ENCODE data around the gene MRPL18.
"Not testable (repeated sequence)": the region's sequence is repeated elsewhere in the genome, so short reads cannot be mapped to it uniquely, and the experiment has no call there.

Gene MRPL18

DNA sequence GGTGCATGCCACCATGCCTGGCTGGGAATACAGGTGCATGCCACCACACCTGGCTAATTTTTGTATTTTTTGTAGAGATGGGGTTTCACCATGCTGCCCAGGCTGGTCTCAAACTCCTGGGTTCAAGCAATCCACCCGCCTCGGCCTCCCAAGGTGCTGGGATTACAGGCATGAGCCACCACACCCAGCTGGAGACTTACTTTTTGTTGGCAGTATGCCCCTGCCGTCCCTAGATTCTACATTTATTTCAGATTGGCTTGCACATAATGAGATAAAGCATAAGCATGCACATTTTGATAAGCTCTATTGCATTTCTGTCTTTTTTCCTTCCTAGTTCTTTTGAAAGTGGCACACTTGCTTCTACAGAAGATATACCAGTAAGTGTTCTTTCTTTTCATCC lies 26.5 kb downstream of the MRPL18 start:
- DNase-seq (ENCODE audit: low read depth, low spot score) = not testable (repeated sequence)

DNA sequence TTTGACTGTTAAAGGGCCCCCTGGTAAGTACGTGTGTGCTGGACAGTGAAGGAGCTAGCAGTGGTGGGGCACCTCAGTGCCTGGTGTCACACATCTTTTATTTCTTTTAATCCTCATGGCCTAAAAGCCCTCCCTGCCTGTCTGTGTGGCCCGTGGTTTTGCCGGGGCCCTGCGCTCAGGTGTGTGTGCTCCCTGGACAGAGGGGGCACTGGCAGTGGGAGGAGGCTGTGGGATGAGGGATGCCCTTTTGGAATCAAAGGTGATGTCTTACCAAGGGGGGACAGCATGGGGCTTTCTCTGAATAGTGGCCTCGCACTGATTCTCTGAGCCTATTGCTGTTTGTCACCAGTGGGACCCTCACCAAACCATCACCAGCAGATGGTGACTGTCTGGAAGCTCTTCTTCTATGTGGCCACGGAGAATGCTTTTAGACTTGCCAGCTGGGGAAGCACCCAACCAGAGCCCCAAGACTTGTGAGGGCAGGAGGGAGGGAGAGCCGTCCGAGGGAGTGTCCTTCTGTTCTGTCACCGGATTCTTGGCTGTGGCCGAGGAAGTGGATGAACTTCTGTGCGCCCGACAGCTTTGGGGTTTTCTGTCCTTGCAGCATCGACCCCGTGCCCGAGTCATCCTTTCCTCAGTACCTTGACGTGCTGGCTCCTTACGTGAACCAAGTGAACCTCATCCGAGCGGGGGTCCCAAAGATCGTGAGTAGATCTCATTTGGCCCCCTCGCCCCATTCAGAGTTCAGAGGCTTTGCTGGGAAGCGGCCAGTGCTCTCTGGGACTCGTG lies 27.9 kb downstream of the MRPL18 start:
- DNase-seq (ENCODE audit: low read depth, low spot score) = no peak

GRCh38 chr6:159819098-159819497 lies 28.8 kb downstream of the MRPL18 start:
- no peak for DNase-seq (ENCODE audit: low read depth, low spot score)

DNA sequence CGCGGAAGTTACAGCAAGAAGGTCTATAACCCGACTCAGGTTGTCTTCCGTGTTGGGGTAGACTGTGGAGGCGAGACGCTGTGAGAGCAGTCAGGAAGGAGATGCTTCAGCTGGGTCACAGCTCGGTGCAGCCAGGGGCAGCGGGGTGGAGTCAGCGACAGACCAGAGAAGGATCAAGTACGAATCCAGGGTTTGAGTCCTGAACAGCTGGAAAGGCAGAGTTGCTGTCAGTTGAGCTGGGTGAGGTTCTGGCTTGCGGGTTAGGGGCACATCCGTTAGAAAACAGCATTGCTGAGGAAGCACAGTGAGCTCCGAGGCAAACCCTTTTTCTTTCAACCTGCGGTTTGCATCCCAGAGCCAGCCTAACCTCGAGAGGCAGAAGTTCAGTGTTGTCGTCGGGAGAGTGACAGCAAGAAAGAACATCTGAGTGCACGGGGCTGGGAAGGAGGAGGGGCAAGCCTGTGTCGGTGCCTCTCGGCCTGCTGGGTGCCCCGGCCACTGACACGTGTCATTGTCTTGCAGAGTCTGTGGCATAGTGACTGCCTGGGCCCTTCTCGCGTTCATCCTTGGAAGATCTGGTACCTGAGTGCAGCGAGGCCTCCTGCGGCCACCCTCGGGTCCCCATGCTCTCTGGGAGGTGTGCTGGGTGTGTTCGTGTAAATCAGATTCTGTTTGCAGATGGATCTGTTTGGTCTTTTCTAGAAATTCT lies 29.8 kb downstream of the MRPL18 start:
- DNase-seq (ENCODE audit: low read depth, low spot score) = no peak

DNA sequence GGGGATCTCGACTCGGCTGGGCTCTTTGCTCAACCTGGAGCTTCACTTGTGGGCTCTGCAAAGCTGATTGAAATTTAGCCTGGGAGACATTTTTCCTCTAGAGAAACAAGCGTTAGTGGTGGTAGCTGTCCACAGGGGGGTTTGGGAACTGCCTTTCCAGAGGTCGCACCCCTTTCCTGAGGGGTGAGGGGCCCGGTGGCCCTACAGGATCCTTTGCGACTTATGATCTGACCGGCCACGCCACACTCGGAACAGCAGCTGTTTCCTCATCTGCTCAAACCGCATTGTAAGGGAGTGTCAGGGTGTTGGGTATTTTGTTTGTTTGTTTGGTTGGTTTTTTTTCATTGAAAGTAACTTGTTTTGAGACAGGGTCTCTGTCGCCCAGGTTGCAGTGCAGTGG lies 30.9 kb downstream of the MRPL18 start:
- DNase-seq (ENCODE audit: low read depth, low spot score) = no peak

DNA sequence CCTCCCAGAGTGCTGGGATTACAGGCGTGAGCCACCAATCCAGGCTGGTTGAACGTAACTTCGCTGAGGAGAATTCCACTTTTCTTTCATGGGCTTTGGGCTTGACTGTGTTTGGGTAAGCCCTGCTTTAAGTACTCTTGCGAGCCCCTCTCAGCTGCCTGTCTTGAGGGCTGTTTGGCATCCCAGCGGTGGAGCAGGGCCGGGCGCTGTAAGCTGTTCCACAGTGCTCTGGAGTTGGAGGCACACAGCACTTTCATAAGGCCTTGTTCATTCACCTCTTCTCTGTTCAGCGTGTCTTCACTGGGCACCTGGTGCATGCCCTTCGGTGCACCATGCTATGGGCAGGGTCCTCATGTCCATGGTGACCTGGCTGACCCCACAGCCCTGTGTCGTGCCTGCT lies 31.5 kb downstream of the MRPL18 start:
- no peak for DNase-seq (ENCODE audit: low read depth, low spot score)

DNA sequence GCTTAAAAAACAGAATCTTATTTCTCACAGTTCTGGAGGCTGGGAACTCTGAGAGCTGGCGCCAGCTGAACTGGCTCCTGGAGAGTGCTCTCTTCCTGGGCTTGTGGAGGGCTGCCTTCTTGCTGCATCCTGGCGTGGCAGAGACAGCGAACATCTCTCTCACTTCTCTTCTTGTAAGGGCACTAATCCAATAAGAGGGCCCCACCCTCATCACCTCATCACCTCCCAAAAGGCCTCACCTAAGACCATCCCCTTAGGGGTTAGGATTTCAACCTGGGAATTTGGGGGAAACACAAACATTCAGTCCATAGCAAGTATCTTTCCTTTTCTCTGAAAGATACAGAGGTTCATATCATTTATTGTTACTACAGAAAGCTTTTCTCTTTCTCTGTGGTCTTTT lies 33.7 kb downstream of the MRPL18 start:
- no peak for DNase-seq (ENCODE audit: low read depth, low spot score)

DNA sequence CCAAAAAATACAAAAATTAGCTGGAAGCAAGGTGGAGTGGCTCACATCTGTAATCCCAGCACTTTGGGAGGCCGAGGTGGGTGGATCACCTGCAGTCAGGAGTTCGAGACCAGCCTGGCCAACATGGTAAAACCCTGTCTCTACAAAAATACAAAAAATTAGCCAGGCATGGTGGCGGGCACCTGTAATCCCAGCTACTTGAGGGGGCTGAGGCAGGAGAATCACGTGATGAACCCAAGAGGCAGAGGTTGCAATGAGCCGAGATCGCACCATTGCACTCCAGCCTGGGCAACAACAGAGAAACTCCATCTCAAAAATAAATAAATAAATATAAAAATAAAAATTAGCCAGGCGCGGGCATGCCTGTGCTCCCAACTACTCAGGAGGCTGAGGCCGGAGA lies 34.4 kb downstream of the MRPL18 start:
- DNase-seq (ENCODE audit: low read depth, low spot score) = not testable (repeated sequence)

DNA sequence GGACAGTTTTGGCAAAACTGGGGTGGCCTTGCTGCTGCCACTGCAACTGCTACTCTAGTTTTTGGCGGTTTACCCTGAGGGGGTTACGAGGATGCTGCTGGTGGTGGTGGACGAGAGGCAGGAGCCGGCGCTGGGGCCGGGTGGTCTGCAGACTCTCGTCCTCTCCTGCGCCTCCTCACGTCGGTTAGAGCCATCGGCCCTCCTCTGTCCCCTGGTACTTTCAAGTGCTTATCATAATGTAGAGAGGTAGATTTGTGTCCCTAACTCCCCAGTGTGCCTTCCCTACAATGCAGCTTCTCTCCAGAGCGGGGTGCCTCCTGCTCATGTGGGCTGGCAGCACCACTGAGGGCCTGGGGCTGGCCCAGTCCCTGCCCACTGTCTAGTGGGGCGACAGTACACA lies 35.7 kb downstream of the MRPL18 start:
- no peak for DNase-seq (ENCODE audit: low read depth, low spot score)

GRCh38 chr6:159826968-159827647 lies 36.8 kb downstream of the MRPL18 start:
- DNase-seq (ENCODE audit: low read depth, low spot score) = no peak

GRCh38 chr6:159828074-159828473 lies 37.8 kb downstream of the MRPL18 start:
- no peak for DNase-seq (ENCODE audit: low read depth, low spot score)

DNA sequence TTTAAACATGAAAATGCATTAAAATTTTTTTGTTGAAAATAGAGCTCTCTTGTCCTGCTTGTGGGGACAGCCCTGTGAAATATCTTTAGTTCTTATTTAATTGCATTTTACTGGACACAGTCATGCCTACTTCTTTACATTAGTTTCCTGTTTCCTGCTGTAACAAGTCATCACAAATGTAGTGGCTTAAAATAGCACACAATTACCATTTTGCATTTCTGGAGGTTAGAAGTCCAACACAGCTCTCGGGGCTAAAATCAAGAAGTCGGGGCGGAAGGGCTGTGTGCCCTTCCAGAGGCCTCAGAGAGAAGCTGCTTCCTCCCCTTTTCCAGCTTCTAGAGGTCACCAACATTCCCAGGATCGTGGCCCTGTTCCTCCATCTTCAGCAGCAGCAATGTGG lies 39.3 kb downstream of the MRPL18 start:
- DNase-seq (ENCODE audit: low read depth, low spot score) = no peak

- DNase-seq (ENCODE audit: low read depth, low spot score) = no peak
Observed at GRCh38 chr6:159830501-159831372, 40.5 kb downstream of the MRPL18 start.

DNA sequence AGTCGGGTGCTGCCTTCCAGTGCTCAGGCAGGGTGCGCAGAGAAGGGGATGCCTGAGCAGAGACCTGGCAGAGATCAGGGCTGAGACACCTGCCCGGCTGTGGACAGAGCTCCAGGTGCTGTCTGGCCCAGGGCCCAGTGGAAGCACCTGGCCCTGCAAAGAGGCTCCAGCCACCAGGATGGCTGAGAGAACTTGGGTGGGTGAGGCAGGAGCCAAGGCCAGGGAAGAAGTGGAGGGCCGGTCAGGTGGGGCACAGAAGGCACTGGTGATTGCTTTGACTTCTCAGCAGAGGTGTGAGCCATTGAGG lies 41.1 kb downstream of the MRPL18 start:
- no peak for DNase-seq (ENCODE audit: low read depth, low spot score)

DNA sequence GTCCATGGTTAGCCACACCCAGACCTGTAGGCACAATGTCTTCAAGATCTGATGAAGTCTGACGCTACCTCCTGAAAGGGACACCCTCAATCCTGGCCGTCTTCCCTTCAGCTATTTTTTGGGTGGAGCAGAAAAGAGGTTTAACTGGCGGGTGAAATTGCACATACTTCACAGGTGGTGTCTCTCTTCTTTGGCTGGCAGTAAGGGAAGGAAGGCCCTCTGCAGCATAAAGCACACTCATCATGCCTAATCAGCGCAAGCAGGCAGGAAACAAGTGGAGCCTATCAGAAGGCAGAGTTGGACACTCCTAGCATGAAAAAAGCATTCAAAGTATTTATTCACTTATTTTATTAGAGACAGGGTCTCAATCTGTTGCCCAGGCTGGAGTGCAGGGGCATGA lies 42.7 kb downstream of the MRPL18 start:
- no peak for DNase-seq (ENCODE audit: low read depth, low spot score)

GRCh38 chr6:159833556-159833955 lies 43.3 kb downstream of the MRPL18 start:
- no peak for DNase-seq (ENCODE audit: low read depth, low spot score)

GRCh38 chr6:159833997-159834603 lies 43.8 kb downstream of the MRPL18 start:
- DNase-seq (ENCODE audit: low read depth, low spot score) = no peak

- no peak for DNase-seq (ENCODE audit: low read depth, low spot score)
Observed at GRCh38 chr6:159836718-159837490, 46.6 kb downstream of the MRPL18 start.

GRCh38 chr6:159837511-159837910 lies 47.2 kb downstream of the MRPL18 start:
- no peak for DNase-seq (ENCODE audit: low read depth, low spot score)

DNA sequence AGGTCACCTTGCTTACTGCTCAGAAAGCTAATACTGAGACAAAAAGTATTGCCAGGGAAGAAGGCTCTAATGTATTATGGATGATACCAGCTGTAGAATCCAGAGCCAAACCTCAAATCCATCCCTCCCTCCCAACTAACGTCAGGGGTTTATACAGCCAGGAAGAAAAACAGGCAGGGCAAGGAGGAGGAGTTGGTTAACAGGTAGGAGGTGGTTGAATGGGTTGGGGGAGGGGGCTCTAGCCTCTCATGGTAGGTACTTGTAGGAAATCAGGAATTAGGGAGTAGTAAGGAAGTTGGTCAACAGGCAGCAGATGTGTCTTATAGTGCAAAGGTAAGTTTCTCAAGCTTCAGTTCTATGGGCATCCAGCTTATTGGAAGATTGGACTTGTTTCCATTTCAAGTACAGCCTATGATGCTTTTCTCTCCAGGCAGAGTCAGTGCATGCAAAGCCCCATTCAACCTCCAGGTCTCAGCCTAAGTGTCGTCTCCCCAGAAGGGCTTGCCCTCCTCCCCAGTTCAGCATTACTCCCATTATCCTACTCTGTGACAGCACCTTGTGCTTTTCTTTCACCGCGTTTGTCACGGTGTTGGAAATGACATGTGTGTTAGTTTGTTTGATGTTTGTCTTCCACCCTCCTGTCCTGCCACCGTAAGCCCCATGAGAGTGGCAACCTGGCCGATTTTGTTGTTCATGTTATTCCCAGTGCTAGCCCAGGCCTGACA lies 47.9 kb downstream of the MRPL18 start:
- no peak for DNase-seq (ENCODE audit: low read depth, low spot score)
